Large intestine (tissue), 3 donors: ENCODE measurements around the gene PITX2. TPM values are rescaled to one million over a fixed set of nuclear protein-coding genes. Genes with fewer than 3 reads are reported as not detected.

ENCODE experiments used
- DNase-seq, 2 donors: peaks; one replicate each; pipeline versions ENCODE4 v3.0.0 to v3.0.0-alpha.2; 2013
- H3K27ac ChIP-seq: one replicate; pipeline ENCODE4 v1.5.1; 2013; ENCODE audit warnings: low read length
- H3K27me3 ChIP-seq: 2 replicates; pipeline ENCODE4 v1.6.1; 2013; ENCODE audit warnings: low read length; ENCODE audit not compliant: control insufficient read depth, insufficient read depth
- H3K36me3 ChIP-seq: 2 replicates; pipeline ENCODE4 v1.6.1; 2013; ENCODE audit warnings: low read length; ENCODE audit not compliant: control insufficient read depth, insufficient read depth
- H3K4me1 ChIP-seq: one replicate; pipeline ENCODE4 v1.6.1; 2013; ENCODE audit warnings: low read length; ENCODE audit not compliant: control insufficient read depth, insufficient read depth
- H3K4me3 ChIP-seq: one replicate; pipeline ENCODE4 v1.5.1; 2013; ENCODE audit warnings: low read length
- H3K9me3 ChIP-seq: one replicate; pipeline ENCODE4 v1.6.1; 2013; ENCODE audit warnings: mild to moderate bottlenecking, low read depth, low read length, moderate library complexity; ENCODE audit not compliant: control insufficient read depth
- WGBS: methylation state at CpG from one replicate; pipeline ENCODE4 v1.1.5; 2013; ENCODE audit warnings: low lambda C conversion rate; ENCODE audit not compliant: insufficient coverage; 5-methylcytosine and 5-hydroxymethylcytosine counted together
- polyA plus RNA-seq: library from polyadenylated mRNA; unstranded; fragments of 120-200 nt; gene quantifications from one replicate; pipeline ENCODE4 v1.2.1, GENCODE V29; 2013

The PITX2 gene
- polyA plus RNA-seq, 1 donor: 25.4 TPM

- DNase-seq: peak in 1 of 2 donors; percentile 62
- Histone ChIP-seq H3K9me3 (peaks cover 3% of the 10 kb centered on the region), H3K27me3 (peaks cover 93% of the 10 kb centered on the region), H3K4me3 (peak overlapping the region; percentile 84), H3K4me1 (peaks cover 3% of the 10 kb centered on the region), H3K27ac (peak overlapping the region; percentile 70), H3K36me3 (no peaks in the 10 kb centered on the region)
- no CpG with 5 or more reads among the region's 73 CpGs for WGBS
Measured at GRCh38 chr4:110621839-110622751, 782 bp downstream of the PITX2 start.

GRCh38 chr4:110621328-110621812, 1.5 kb downstream of the PITX2 start:
- Histone ChIP-seq H3K9me3 (peaks cover 3% of the 10 kb centered on the region), H3K27me3 (peaks cover 88% of the 10 kb centered on the region), H3K27ac (peak overlapping the region; percentile 70), H3K4me3 (peak overlapping the region; percentile 84), H3K4me1 (peaks cover 4% of the 10 kb centered on the region), H3K36me3 (no peaks in the 10 kb centered on the region)
- WGBS: 27% methylated on average over 3 of the region's 40 CpGs
- DNase-seq: peak in 1 of 2 donors; percentile 69

GRCh38 chr4:110620691-110621327, 2.1 kb downstream of the PITX2 start:
- peaks cover 4% of the 10 kb centered on the region for H3K4me1 ChIP-seq
- H3K27me3 ChIP-seq: peaks cover 88% of the 10 kb centered on the region
- peak overlapping the region; percentile 70 for H3K27ac ChIP-seq
- peak in 1 of 2 donors; percentile 81 for DNase-seq
- H3K4me3 ChIP-seq: peak overlapping the region; percentile 84
- WGBS: no CpG with 5 or more reads among the region's 37 CpGs
- peaks cover 3% of the 10 kb centered on the region for H3K9me3 ChIP-seq
- no peaks in the 10 kb centered on the region for H3K36me3 ChIP-seq

- DNase-seq: no peak
- Histone ChIP-seq H3K9me3 (peaks cover 6% of the 10 kb centered on the region), H3K27ac (peak overlapping the region; percentile 70), H3K4me1 (peaks cover 4% of the 10 kb centered on the region), H3K36me3 (no peaks in the 10 kb centered on the region), H3K4me3 (peak overlapping the region; percentile 84), H3K27me3 (peaks cover 88% of the 10 kb centered on the region)
- 20% methylated on average over 1 of the region's 7 CpGs for WGBS
Measured at GRCh38 chr4:110620322-110620690, 2.6 kb downstream of the PITX2 start.

GRCh38 chr4:110619463-110620247, 3.2 kb downstream of the PITX2 start:
- peak overlapping the region; percentile 84 for H3K4me3 ChIP-seq
- H3K27me3 ChIP-seq: peaks cover 87% of the 10 kb centered on the region
- no peaks in the 10 kb centered on the region for H3K36me3 ChIP-seq
- peaks cover 4% of the 10 kb centered on the region for H3K4me1 ChIP-seq
- WGBS: 3% methylated on average over 6 of the region's 35 CpGs
- H3K9me3 ChIP-seq: peaks cover 9% of the 10 kb centered on the region
- peak overlapping the region; percentile 70 for H3K27ac ChIP-seq
- DNase-seq: peak in 1 of 2 donors; percentile 82

- Histone ChIP-seq H3K4me3 (peak overlapping the region; percentile 84), H3K27me3 (peaks cover 87% of the 10 kb centered on the region), H3K27ac (peak overlapping the region; percentile 70), H3K36me3 (no peaks in the 10 kb centered on the region), H3K9me3 (peaks cover 9% of the 10 kb centered on the region), H3K4me1 (peaks cover 4% of the 10 kb centered on the region)
- 0% methylated on average over 1 of the region's 45 CpGs for WGBS
- DNase-seq: peak in 1 of 2 donors; percentile 78
Measured at GRCh38 chr4:110618581-110619462, 4.1 kb downstream of the PITX2 start.

- peak overlapping the region; percentile 70 for H3K27ac ChIP-seq
- DNase-seq: peak in 1 of 2 donors; percentile 84
- H3K27me3 ChIP-seq: peaks cover 82% of the 10 kb centered on the region
Measured at GRCh38 chr4:110617646-110618580, 5.0 kb downstream of the PITX2 start.

GRCh38 chr4:110617075-110617640, 5.7 kb downstream of the PITX2 start:
- no peaks in the 10 kb centered on the region for H3K36me3 ChIP-seq
- H3K4me1 ChIP-seq: peaks cover 4% of the 10 kb centered on the region
- H3K9me3 ChIP-seq: peaks cover 9% of the 10 kb centered on the region
- 67% methylated on average over 1 of the region's 2 CpGs for WGBS
- peaks cover 82% of the 10 kb centered on the region for H3K27me3 ChIP-seq
- peak overlapping the region; percentile 70 for H3K27ac ChIP-seq
- DNase-seq: no peak
- no peak overlapping the region for H3K4me3 ChIP-seq

More at GRCh38 chr4:110617646-110618580, 5.0 kb downstream of the PITX2 start:
- H3K4me3 ChIP-seq: peak overlapping the region; percentile 84
- no peaks in the 10 kb centered on the region for H3K36me3 ChIP-seq
- 10% methylated on average over 4 of the region's 38 CpGs for WGBS
- H3K9me3 ChIP-seq: peaks cover 9% of the 10 kb centered on the region
- H3K4me1 ChIP-seq: peaks cover 4% of the 10 kb centered on the region
